Muscle layer of duodenum (tissue), 2 donors: Measurements from ENCODE around the gene TFB2M.

ENCODE experiments used
- H3K27ac ChIP-seq: one replicate; pipeline ENCODE4 v1.7.0; 2013; ENCODE audit warnings: mild to moderate bottlenecking, low read length
- H3K27me3 ChIP-seq: one replicate; pipeline ENCODE4 v1.7.0; 2013; ENCODE audit warnings: low read depth, mild to moderate bottlenecking, control low read depth, low read length
- H3K36me3 ChIP-seq, 2 donors: one replicate each; pipeline ENCODE4 v1.7.0; 2013; ENCODE audit warnings: low read length in 2 of 2, control low read depth in 1 of 2, mild to moderate bottlenecking in 1 of 2; ENCODE audit not compliant: insufficient read depth in 2 of 2, control insufficient read depth in 1 of 2
- H3K4me1 ChIP-seq, 2 donors: one replicate each; pipeline ENCODE4 v1.7.0; 2013; ENCODE audit warnings: low read length in 2 of 2, mild to moderate bottlenecking in 2 of 2, control low read depth in 1 of 2, moderate library complexity in 1 of 2; ENCODE audit not compliant: insufficient read depth in 2 of 2, control insufficient read depth in 1 of 2
- H3K4me3 ChIP-seq, 2 donors: one replicate each; pipeline ENCODE4 v1.7.0; 2013; ENCODE audit warnings: low read length in 2 of 2, low read depth in 1 of 2, mild to moderate bottlenecking in 1 of 2
- H3K9me3 ChIP-seq, 2 donors: one replicate each; pipeline ENCODE4 v1.7.0; 2013; ENCODE audit warnings: low read length in 2 of 2, control low read depth in 1 of 2, mild to moderate bottlenecking in 1 of 2; ENCODE audit not compliant: control insufficient read depth in 1 of 2
- donor health status: healthy.

The TFB2M gene

GRCh38 chr1:246550402-246550801 is 15.7 kb downstream of the TFB2M start:
- no peaks in the 10 kb centered on the region for H3K27me3 ChIP-seq
- H3K4me1 ChIP-seq, result no peaks in the 10 kb centered on the region
- H3K27ac ChIP-seq, result no peak overlapping the region
- no peaks in the 10 kb centered on the region for H3K9me3 ChIP-seq
- no peak overlapping the region for H3K4me3 ChIP-seq
- H3K36me3 ChIP-seq, result peaks cover 27 to 54% of the 10 kb centered on the region in 2 donors

GRCh38 chr1:246549665-246550064 is 16.4 kb downstream of the TFB2M start:
- Histone ChIP-seq H3K9me3 (no peaks in the 10 kb centered on the region), H3K27ac (no peak overlapping the region), H3K36me3 (peaks cover 27 to 54% of the 10 kb centered on the region in 2 donors), H3K4me3 (no peak overlapping the region), H3K27me3 (no peaks in the 10 kb centered on the region), H3K4me1 (no peaks in the 10 kb centered on the region)

GRCh38 chr1:246544001-246544400 is 22.1 kb downstream of the TFB2M start:
- peaks cover 28 to 57% of the 10 kb centered on the region in 2 donors for H3K36me3 ChIP-seq

GRCh38 chr1:246540738-246541491 is 25.1 kb downstream of the TFB2M start:
- Histone ChIP-seq H3K36me3 (peaks cover 20 to 45% of the 10 kb centered on the region in 2 donors), H3K27ac (no peak overlapping the region), H3K27me3 (no peaks in the 10 kb centered on the region), H3K4me1 (no peaks in the 10 kb centered on the region), H3K9me3 (no peaks in the 10 kb centered on the region), H3K4me3 (no peak overlapping the region)

More at GRCh38 chr1:246544001-246544400, 22.1 kb downstream of the TFB2M start:
- H3K4me3 ChIP-seq, result no peak overlapping the region
- no peaks in the 10 kb centered on the region for H3K9me3 ChIP-seq
- no peak overlapping the region for H3K27ac ChIP-seq
- H3K4me1 ChIP-seq, result no peaks in the 10 kb centered on the region
- no peaks in the 10 kb centered on the region for H3K27me3 ChIP-seq

GRCh38 chr1:246537887-246538286 is 28.2 kb downstream of the TFB2M start:
- no peak overlapping the region for H3K27ac ChIP-seq
- H3K4me3 ChIP-seq, result no peak overlapping the region
- no peaks in the 10 kb centered on the region for H3K4me1 ChIP-seq
- no peaks in the 10 kb centered on the region for H3K27me3 ChIP-seq
- H3K36me3 ChIP-seq, result peaks cover 7 to 24% of the 10 kb centered on the region in 2 donors
- no peaks in the 10 kb centered on the region for H3K9me3 ChIP-seq

- no peak overlapping the region for H3K27ac ChIP-seq
- H3K27me3 ChIP-seq, result no peaks in the 10 kb centered on the region
- no peaks in the 10 kb centered on the region for H3K9me3 ChIP-seq
- H3K4me3 ChIP-seq, result no peak overlapping the region
- peaks cover 3 to 19% of the 10 kb centered on the region in 2 donors for H3K36me3 ChIP-seq
- H3K4me1 ChIP-seq, result no peaks in the 10 kb centered on the region
These were observed 28.6 kb downstream of the TFB2M start for GRCh38 chr1:246537441-246537840.

GRCh38 chr1:246534114-246534513 is 31.9 kb downstream of the TFB2M start:
- H3K27ac ChIP-seq, result no peak overlapping the region

GRCh38 chr1:246533371-246533905 is 32.6 kb downstream of the TFB2M start:
- H3K36me3 ChIP-seq, result no peaks in the 10 kb centered on the region
- no peaks in the 10 kb centered on the region for H3K27me3 ChIP-seq
- H3K4me1 ChIP-seq, result no peaks in the 10 kb centered on the region
- H3K9me3 ChIP-seq, result peaks cover 6 to 12% of the 10 kb centered on the region in 2 donors
- H3K4me3 ChIP-seq, result no peak overlapping the region
- H3K27ac ChIP-seq, result no peak overlapping the region

More at GRCh38 chr1:246534114-246534513, 31.9 kb downstream of the TFB2M start:
- Histone ChIP-seq H3K27me3 (no peaks in the 10 kb centered on the region), H3K9me3 (peaks cover 6 to 12% of the 10 kb centered on the region in 2 donors), H3K36me3 (peaks cover 0 to 3% of the 10 kb centered on the region in 2 donors), H3K4me1 (no peaks in the 10 kb centered on the region), H3K4me3 (no peak overlapping the region)

GRCh38 chr1:246532519-246532918 is 33.5 kb downstream of the TFB2M start:
- no peak overlapping the region for H3K27ac ChIP-seq
- no peak overlapping the region for H3K4me3 ChIP-seq
- no peaks in the 10 kb centered on the region for H3K36me3 ChIP-seq
- no peaks in the 10 kb centered on the region for H3K4me1 ChIP-seq
- H3K27me3 ChIP-seq, result no peaks in the 10 kb centered on the region
- peaks cover 6 to 12% of the 10 kb centered on the region in 2 donors for H3K9me3 ChIP-seq

- no peaks in the 10 kb centered on the region for H3K27me3 ChIP-seq
- peaks cover 6 to 12% of the 10 kb centered on the region in 2 donors for H3K9me3 ChIP-seq
- H3K27ac ChIP-seq, result no peak overlapping the region
- no peaks in the 10 kb centered on the region for H3K4me1 ChIP-seq
- H3K4me3 ChIP-seq, result no peak overlapping the region
- no peaks in the 10 kb centered on the region for H3K36me3 ChIP-seq
These were observed 35.6 kb downstream of the TFB2M start for GRCh38 chr1:246530482-246530881.

GRCh38 chr1:246528933-246529731 is 36.9 kb downstream of the TFB2M start:
- H3K9me3 ChIP-seq, result peaks cover 6 to 12% of the 10 kb centered on the region in 2 donors
- no peaks in the 10 kb centered on the region for H3K4me1 ChIP-seq
- H3K27ac ChIP-seq, result no peak overlapping the region
- no peaks in the 10 kb centered on the region for H3K27me3 ChIP-seq
- H3K4me3 ChIP-seq, result no peak overlapping the region
- no peaks in the 10 kb centered on the region for H3K36me3 ChIP-seq
